ENCODE measurements around the gene TAS2R19.
"Not testable (repeated sequence)": the region's sequence is repeated elsewhere in the genome, so short reads cannot be mapped to it uniquely, and the experiment has no call there.

Gene TAS2R19, protein sequence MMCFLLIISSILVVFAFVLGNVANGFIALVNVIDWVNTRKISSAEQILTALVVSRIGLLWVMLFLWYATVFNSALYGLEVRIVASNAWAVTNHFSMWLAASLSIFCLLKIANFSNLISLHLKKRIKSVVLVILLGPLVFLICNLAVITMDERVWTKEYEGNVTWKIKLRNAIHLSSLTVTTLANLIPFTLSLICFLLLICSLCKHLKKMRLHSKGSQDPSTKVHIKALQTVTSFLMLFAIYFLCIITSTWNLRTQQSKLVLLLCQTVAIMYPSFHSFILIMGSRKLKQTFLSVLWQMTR

DNA sequence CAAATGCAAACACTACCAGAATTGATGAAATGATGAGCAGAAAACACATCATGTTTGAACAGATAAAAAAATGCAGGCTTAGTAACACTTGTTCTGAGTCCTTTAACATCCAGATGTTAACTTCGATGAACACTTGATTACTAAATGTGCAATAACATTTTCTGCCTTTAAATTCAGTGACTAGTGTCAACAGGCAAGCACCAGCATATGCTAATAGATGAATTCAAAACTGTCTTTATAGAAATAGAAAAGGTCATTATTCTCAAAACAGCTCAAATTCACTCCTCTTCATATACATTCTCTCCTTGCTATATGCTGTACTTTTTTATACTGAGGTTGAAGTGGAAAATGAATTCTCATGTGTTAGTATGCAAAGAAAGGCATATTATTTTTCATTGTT lies at the start of gene TAS2R19:
Gene TAS2R19 (minus strand): TSS at position 101 of the 400 bp plus-strand sequence. CDS start 49 bp downstream, at position 52.
- no peak for DNase-seq (ENCODE audit: low read depth, low spot score)

DNA sequence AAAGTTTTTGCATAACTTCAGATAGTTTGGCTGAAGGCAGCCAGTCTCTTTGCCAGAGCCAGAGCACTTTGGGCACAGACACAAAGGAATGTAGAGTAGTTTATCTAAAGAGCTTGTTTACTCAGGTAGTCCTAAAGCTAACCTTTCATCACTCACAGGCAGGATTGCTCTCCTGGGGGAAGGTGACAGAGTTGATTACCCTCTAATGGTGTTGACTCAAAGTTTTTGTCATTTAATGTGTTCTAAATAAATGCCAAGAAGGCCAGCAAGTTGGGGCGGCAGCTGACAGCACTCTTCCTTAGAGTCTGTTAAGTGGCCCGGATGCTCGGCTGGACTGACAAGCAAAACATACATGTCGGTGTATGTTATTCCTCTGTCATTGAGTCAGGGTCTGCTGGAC lies 49.0 kb upstream of the TAS2R19 start:
- no peak for DNase-seq (ENCODE audit: low read depth, low spot score)

DNA sequence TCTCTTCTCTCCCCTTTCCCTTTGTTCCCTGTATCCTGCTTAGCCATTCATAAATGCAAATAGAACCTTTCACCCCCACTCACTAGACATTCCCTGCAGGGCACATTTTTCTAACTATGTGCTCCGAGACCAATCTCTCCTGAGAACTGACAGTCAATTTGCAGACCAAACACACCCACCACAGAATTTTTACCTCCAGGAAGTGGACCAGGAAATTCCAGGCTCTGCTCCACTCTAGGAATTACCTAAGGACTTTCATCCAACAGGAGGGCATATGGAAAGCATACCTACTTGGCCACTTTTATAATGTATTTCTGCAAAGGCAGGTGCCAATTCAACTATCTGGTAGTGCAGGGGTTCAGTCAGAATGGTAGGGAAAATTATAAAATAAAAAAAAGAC lies 48.6 kb upstream of the TAS2R19 start:
- no peak for DNase-seq (ENCODE audit: low read depth, low spot score)

GRCh38 chr12:11069854-11070365 lies 47.5 kb upstream of the TAS2R19 start:
- DNase-seq (ENCODE audit: low read depth, low spot score), result no peak

GRCh38 chr12:11067514-11067913 lies 45.1 kb upstream of the TAS2R19 start:
- no peak for DNase-seq (ENCODE audit: low read depth, low spot score)

GRCh38 chr12:11062194-11062593 lies 39.8 kb upstream of the TAS2R19 start, which contains the start of gene TAS2R46:
Gene TAS2R46 (minus strand): TSS chr12:11062294. CDS start chr12:11062294, 0 bp downstream.
- DNase-seq (ENCODE audit: low read depth, low spot score), result not testable (repeated sequence)

- DNase-seq (ENCODE audit: low read depth, low spot score), result no peak
Observed at GRCh38 chr12:11059784-11060183, 37.4 kb upstream of the TAS2R19 start.

DNA sequence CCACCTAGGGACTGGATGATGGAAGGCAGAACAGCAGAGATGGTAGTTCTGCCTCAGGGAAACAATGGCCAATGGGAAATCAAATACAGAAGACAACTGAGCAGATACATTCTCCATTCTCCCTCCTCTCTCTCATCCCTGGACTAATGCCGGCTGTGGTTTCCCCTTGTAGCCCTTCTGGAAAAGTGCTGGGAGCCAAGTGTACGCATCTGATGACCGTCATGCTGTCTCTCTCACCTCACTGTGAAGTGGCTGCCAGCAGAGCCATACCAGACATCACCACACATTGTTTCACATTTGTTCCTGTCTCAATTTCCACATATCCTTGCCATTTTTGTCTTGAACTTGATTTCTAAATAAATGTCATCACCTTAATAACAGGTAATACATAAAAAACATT lies 36.6 kb upstream of the TAS2R19 start:
- DNase-seq (ENCODE audit: low read depth, low spot score), result no peak

- DNase-seq (ENCODE audit: low read depth, low spot score), result no peak
Observed at GRCh38 chr12:11055306-11055705, 32.9 kb upstream of the TAS2R19 start.

- not testable (repeated sequence) for DNase-seq (ENCODE audit: low read depth, low spot score)
Observed at GRCh38 chr12:11049806-11050531, 27.5 kb upstream of the TAS2R19 start.

DNA sequence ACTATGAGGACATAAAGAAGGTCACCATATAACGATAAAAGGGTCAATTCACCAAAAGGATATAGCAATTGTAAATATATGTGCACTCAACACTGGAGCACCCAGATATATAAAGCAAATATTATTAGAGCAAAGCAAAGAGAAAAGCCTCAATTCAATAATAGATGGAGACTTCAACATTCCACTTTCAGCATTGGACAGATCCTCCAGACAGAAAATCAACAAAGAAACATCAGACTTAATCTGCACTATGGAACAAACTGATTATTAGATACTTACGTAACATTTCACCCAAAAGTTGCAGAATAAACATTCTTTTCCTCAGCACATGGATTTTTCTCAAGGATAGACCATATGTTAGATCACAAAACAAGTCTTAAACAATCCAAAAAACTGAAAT lies 18.9 kb upstream of the TAS2R19 start:
- not testable (repeated sequence) for DNase-seq (ENCODE audit: low read depth, low spot score)

DNA sequence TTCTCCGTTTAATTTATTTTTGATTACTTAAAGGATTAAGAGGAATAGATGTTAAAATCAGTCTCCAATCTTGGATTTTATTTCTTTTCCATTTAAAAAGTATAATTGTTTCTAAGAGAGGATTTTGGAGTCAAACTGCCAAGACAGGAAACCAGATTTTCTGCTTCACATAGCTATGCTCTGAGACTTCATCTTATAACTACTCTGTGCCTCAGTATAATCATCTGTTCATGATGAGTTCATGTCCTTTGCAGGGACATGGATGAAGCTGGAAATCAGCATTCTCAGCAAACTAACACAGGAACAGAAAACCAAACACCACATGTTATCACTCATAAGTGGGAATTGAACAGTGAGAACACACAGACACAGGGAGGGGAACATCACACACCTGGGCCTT lies 17.7 kb upstream of the TAS2R19 start:
- DNase-seq (ENCODE audit: low read depth, low spot score), result no peak

DNA sequence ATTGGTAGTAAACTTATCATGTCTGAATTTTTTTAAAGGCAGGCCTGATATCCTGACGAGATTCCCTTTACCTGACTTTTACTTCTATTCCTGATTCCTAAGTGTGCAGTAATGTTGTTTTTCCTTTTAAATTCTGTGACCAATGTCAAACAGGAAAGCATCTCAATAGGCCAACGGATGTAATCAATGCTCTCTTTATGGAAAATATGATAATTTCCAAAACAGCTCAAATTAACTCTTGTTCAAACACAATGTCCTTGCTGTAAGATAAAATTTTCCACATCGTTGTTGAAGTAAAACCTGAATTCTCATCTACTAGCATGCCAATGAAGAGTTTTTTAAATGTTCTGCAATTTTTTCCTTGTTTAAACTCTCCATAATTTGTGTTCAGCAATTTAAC lies 16.8 kb upstream of the TAS2R19 start:
- DNase-seq (ENCODE audit: low read depth, low spot score), result no peak

- not testable (repeated sequence) for DNase-seq (ENCODE audit: low read depth, low spot score)
Observed at GRCh38 chr12:11033959-11034358, 11.5 kb upstream of the TAS2R19 start.

- DNase-seq (ENCODE audit: low read depth, low spot score), result no peak
Observed at GRCh38 chr12:11031307-11031706, 8.9 kb upstream of the TAS2R19 start, which contains the start of gene TAS2R31. Gene TAS2R31 (minus strand): TSS chr12:11031407. CDS start chr12:11031335, 72 bp downstream.

- no peak for DNase-seq (ENCODE audit: low read depth, low spot score)
Observed at GRCh38 chr12:11026118-11026517, 3.7 kb upstream of the TAS2R19 start.

- no peak for DNase-seq (ENCODE audit: low read depth, low spot score)
Observed at GRCh38 chr12:11023387-11023786, 967 bp upstream of the TAS2R19 start.

DNA sequence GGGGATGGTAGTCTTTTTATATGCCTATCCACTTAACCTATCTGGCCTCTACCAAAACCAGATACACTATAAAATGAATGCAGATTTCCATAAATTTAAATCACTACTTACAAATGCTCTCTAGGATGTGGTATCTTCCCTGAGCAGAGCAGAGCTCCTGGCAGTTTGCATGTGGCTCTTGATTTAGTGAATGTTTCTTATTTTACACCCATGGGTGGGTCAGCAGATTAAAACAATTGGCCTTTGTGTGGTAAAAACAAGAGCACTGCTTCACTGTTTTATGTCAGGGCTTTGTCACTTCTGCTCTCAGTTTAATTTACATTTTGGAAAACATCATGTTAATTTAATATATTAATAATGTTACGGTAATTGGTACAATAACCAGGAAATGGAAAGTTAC lies 5.5 kb downstream of the TAS2R19 start:
- DNase-seq (ENCODE audit: low read depth, low spot score), result no peak

DNA sequence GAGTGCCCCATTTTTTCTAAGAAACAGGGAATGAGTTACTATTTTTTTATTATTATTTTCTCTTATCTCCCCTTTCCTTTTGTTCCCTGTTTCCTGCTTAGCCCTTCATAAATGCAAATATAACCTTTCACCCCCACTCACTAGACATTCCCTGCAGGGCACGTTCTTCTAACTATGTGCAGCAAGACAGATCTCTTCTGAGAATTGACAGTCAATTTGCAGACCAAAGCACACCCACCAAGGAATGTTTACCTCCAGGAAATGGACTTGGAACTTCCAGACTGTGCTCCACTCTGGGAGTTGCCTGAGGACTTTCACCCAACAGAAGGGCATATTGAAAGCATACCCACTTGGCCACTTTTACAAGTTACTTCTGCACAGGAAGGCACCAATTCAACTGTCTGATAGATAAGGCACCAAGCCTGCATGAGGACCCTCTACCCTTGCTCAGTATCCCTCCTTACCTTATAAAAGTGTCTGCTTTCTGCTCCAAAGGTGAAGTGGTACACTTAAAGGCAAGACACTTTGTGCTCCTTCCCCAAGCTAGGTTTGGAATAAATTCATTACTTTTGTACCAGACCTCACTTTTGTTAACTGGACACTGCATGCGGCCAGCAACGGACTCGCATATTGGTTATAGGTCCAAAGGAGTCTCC lies 6.5 kb downstream of the TAS2R19 start:
- no peak for DNase-seq (ENCODE audit: low read depth, low spot score)

GRCh38 chr12:11014234-11014633 lies 8.2 kb downstream of the TAS2R19 start:
- no peak for DNase-seq (ENCODE audit: low read depth, low spot score)

DNA sequence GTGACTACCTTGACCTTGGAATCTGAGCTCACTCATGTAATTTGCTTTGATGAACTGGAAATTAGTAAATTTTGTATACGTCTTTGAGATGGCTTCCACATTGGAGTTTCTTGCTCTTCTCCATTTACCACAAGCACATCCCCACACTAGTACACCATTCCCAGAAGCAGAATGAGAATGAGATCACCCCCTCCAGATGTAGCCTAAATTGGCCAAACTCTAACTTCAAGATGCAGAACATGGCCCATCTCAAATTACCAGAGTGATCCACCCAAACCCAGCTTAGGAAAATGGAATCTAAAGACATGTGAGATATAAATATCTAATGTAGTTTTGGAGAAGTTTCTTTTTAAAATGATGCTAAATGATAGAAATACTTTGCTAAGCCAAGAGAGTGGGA lies 14.8 kb downstream of the TAS2R19 start:
- no peak for DNase-seq (ENCODE audit: low read depth, low spot score)

GRCh38 chr12:10998204-10998603 lies 24.2 kb downstream of the TAS2R19 start, which contains the start of gene TAS2R20:
Gene TAS2R20 (minus strand): TSS chr12:10998304. CDS start chr12:10997875, 429 bp downstream.
- DNase-seq (ENCODE audit: low read depth, low spot score), result no peak

Measured in brain pericyte (primary cell).